Measurements from ENCODE around the gene CNEP1R1. TPM values are rescaled to one million over a fixed set of nuclear protein-coding genes. Genes with fewer than 3 reads are reported as not detected.

Gene CNEP1R1, protein sequence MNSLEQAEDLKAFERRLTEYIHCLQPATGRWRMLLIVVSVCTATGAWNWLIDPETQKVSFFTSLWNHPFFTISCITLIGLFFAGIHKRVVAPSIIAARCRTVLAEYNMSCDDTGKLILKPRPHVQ
- total RNA-seq = 18.9 TPM
- long read RNA-seq, transcript CNEP1R1-203 (7 exons, 2,965 nt) = minor isoform, 6 of 39 reads
- long read RNA-seq, transcript CNEP1R1-201 (6 exons, 579 nt) = minor isoform, 6 of 39 reads
- long read RNA-seq, transcript CNEP1R1-210 (5 exons, 1,992 nt) = minor isoform, 6 of 39 reads
- long read RNA-seq, transcript CNEP1R1-202 (6 exons, 2,117 nt) = major isoform, 16 of 39 reads
- long read RNA-seq, partial matches to known transcripts = 0 of 39 reads
- long read RNA-seq, other reads (novel, unspliced or antisense) = 5 of 39 reads

GRCh38 chr16:50024684-50025536, at the start of gene CNEP1R1:
TSS of gene CNEP1R1 (plus strand) at chr16:50025225. CDS start at chr16:50025316, 91 bp downstream.
- H3K4me3 ChIP-seq = peak within 1 kb of the TSS; percentile 99
- peak; percentile 93 for DNase-seq
- TF ChIP-seq CTCF (IDR thresholded peaks at IDR 0.05; ENCODE audit: borderline replicate concordance) = peak; percentile 100
- no peaks in the 10 kb centered on the region for H3K9me3 ChIP-seq (replicated peaks)
- H3K36me3 ChIP-seq = peaks cover 2% of the 10 kb centered on the region
- H3K27ac ChIP-seq (replicated peaks) = peak within 1 kb of the TSS; percentile 89
- H3K27me3 ChIP-seq (ENCODE audit: low read depth) = peaks cover 4% of the 10 kb centered on the region
- intact Hi-C loops (cut with micrococcal nuclease) = no loop called here
- peaks cover 41% of the 10 kb centered on the region for H3K4me1 ChIP-seq

GRCh38 chr16:49977427-49977826, 47.6 kb upstream of the CNEP1R1 start:
- no peaks in the 10 kb centered on the region for H3K36me3 ChIP-seq
- H3K4me3 ChIP-seq = no peak overlapping the region
- peaks cover 8% of the 10 kb centered on the region for H3K9me3 ChIP-seq (replicated peaks)
- H3K4me1 ChIP-seq = no peaks in the 10 kb centered on the region
- no peak for TF ChIP-seq CTCF (IDR thresholded peaks at IDR 0.05; ENCODE audit: borderline replicate concordance)
- no peak overlapping the region for H3K27ac ChIP-seq (replicated peaks)
- intact Hi-C loops (cut with micrococcal nuclease) = no loop called here
- peaks cover 4% of the 10 kb centered on the region for H3K27me3 ChIP-seq (ENCODE audit: low read depth)
- no peak for DNase-seq

- no peak for DNase-seq
- intact Hi-C loops (cut with micrococcal nuclease) = no loop called here
- TF ChIP-seq CTCF (IDR thresholded peaks at IDR 0.05; ENCODE audit: borderline replicate concordance) = no peak
- no peaks in the 10 kb centered on the region for H3K36me3 ChIP-seq
- no peak overlapping the region for H3K4me3 ChIP-seq
- peaks cover 8% of the 10 kb centered on the region for H3K9me3 ChIP-seq (replicated peaks)
- peaks cover 4% of the 10 kb centered on the region for H3K27me3 ChIP-seq (ENCODE audit: low read depth)
- no peak overlapping the region for H3K27ac ChIP-seq (replicated peaks)
- no peaks in the 10 kb centered on the region for H3K4me1 ChIP-seq
Observed at GRCh38 chr16:49978569-49979326, 46.3 kb upstream of the CNEP1R1 start.

GRCh38 chr16:49980166-49980565, 44.9 kb upstream of the CNEP1R1 start:
- H3K36me3 ChIP-seq = no peaks in the 10 kb centered on the region
- H3K4me1 ChIP-seq = no peaks in the 10 kb centered on the region
- DNase-seq = no peak
- peaks cover 4% of the 10 kb centered on the region for H3K27me3 ChIP-seq (ENCODE audit: low read depth)
- H3K4me3 ChIP-seq = no peak overlapping the region
- peaks cover 8% of the 10 kb centered on the region for H3K9me3 ChIP-seq (replicated peaks)
- H3K27ac ChIP-seq (replicated peaks) = no peak overlapping the region
- no peak for TF ChIP-seq CTCF (IDR thresholded peaks at IDR 0.05; ENCODE audit: borderline replicate concordance)
- intact Hi-C loops (cut with micrococcal nuclease) = no loop called here
